ENCODE data around the gene ZNF555.

ZNF555 gene

DNA sequence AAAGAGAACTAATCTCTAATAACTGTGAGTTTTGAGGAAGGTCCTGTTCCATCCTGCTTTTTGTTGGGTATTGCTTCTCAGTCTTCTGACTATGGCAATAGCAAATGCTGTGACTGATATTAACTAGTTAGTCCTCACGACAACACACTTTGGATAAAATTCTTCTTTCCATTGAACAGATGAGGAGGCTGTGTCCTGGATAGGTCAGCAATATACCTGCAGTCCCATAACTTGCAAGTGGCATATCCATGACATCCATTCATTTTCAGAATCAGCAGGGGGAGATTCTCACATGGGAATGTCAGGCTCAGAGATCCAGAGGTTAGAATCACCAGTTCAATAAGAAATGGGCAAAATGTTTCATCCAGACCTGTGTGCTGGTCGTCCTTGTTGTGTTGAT, 14.3 kb upstream of the ZNF555 start:
- DNase-seq (ENCODE audit: insufficient read length, low spot score) (no peak), FAIRE-seq (no peak)
- no peak for TF ChIP-seq POLR2A (IDR thresholded peaks at IDR 0.05; ENCODE audit: low read depth, low read length)

DNA sequence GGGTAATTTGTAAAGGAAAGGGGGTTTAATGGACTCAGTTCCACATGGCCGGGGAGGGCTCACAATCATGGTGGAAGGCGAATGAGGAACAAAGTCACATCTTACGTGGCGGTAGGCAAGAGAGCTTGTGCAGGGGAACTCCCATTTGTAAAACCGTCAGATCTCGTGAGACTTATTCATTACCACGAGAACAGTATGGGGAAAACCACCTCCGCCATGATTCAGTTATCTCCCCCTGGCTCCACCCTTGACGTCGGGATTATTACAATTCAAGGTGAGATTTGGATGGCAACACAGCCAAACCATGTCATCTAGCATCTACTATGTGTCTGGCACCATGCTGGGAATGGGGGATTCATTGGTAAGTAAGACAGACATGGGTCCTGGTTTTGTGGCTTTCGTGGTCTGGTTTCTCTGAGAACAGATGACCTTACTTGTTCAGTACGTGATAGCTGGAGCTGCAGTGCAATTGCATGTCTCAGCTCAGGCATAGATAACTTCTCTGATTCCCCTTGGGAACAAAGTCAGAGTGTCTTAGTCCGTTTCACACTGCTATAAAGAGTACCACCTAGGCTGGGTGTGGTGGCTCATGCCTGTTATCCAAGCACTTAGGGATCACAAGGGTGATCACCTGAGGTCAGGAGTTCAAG, 13.3 kb upstream of the ZNF555 start:
- FAIRE-seq = no peak
- no peak for DNase-seq (ENCODE audit: insufficient read length, low spot score)

DNA sequence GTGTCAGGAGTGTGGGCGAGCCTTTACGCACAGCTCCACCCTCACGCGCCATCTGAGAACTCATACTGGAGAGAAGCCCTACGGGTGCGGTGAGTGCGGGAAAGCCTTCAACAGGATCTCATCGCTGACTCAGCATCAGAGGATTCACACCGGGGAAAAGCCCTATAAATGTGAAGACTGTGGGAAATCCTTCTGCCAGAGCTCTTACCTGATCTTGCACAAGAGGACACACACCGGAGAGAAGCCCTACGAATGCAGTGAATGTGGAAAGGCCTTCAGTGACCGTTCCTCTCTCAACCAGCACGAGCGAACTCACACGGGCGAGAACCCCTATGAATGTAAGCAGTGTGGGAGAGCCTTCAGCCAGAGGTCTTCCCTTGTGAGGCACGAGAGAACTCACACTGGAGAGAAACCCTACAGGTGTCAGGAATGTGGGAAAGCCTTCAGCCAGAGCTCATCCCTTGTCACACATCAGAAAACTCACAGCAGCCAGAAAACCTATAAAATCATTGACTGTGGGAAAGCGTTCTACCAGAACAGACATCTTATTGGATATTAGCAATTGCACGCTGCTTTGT, 6.9 kb upstream of the ZNF555 start:
- no peak for DNase-seq (ENCODE audit: insufficient read length, low spot score)
- no peak for TF ChIP-seq POLR2A (IDR thresholded peaks at IDR 0.05; ENCODE audit: low read depth, low read length)
- FAIRE-seq = no peak

More for the DNA sequence above, 13.3 kb upstream of the ZNF555 start:
- TF ChIP-seq POLR2A (IDR thresholded peaks at IDR 0.05; ENCODE audit: low read depth, low read length) = no peak

DNA sequence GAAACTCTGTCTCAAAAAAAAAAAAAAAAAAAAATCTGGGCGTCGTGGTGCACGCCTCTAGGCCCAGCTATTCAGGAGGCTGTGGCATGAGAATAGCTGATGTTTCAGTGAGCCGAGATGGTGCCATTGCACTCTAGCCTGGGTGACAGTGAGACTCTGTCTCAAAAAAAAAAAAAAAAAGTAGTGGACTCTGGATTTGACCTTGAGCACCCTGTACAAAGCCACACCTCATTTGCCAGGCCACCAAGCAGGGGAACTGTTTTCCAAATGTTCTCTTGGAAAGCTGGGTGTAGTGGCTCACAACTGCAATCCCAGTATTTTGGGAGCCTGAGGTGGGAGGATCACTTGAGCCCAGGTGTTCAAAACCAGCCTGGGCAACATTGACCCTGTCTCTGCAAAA, 3.8 kb upstream of the ZNF555 start:
- TF ChIP-seq POLR2A (IDR thresholded peaks at IDR 0.05; ENCODE audit: low read depth, low read length) = no peak
- DNase-seq (ENCODE audit: insufficient read length, low spot score) (no peak), FAIRE-seq (no peak)

DNA sequence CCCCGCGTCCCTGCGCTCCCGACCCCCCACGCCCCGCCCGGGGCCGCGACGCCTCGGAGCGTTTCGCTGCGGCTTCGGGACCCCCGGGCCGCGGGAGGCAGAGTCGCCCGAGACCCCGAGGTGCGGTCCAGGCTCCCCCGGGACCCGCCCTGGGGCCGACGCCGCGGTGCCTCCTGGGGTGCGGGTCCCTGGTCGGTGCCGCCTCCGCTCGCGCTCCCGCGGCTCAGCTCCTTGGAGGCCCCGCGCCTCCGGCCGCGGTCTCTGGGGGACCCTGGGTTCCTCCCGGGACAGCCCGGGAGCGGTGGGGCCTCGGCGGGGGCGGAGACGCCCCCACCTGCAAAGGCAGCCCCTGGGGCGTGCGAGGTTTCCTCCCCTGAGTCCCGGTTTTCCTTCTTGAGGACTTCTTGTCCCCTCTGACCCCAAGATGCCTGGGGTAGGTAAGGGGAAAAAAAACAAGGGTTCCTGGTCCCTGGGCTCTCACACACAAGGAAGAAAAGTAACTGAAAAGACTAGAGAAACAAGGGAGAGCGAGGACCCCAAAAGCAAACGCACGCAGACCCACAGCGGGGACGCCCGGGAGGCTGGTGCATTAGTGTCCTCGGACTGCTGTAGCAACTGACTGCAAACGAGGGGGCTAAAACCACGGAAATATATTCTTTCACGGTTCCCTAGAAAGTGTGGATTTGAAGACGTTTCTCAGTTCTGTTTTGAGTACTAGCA, 740 bp downstream of the ZNF555 start:
- TF ChIP-seq POLR2A (IDR thresholded peaks at IDR 0.05; ENCODE audit: low read depth, low read length) = no peak
- no peak for FAIRE-seq
- no peak for DNase-seq (ENCODE audit: insufficient read length, low spot score)

DNA sequence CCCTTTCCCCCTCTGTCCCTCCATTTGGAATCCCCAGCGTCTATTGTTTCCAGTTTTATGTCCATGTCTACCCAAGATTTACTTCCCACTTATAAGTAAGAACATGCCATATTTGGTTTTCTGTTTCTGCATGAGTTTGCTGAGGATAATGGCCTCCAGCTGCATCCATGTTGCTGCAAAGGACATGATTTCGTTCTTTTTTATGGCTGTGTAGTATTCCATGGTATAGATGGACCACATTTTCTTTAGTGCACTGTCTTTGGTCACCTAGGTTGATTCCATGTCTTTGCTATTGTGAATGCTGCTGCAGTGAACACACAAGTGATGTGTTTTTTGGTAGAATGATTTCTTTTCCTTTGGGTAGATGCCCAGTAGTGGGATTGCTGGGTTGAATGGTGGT, 3.8 kb downstream of the ZNF555 start:
- DNase-seq (ENCODE audit: insufficient read length, low spot score) (no peak), FAIRE-seq (no peak)
- TF ChIP-seq POLR2A (IDR thresholded peaks at IDR 0.05; ENCODE audit: low read depth, low read length) = no peak

DNA sequence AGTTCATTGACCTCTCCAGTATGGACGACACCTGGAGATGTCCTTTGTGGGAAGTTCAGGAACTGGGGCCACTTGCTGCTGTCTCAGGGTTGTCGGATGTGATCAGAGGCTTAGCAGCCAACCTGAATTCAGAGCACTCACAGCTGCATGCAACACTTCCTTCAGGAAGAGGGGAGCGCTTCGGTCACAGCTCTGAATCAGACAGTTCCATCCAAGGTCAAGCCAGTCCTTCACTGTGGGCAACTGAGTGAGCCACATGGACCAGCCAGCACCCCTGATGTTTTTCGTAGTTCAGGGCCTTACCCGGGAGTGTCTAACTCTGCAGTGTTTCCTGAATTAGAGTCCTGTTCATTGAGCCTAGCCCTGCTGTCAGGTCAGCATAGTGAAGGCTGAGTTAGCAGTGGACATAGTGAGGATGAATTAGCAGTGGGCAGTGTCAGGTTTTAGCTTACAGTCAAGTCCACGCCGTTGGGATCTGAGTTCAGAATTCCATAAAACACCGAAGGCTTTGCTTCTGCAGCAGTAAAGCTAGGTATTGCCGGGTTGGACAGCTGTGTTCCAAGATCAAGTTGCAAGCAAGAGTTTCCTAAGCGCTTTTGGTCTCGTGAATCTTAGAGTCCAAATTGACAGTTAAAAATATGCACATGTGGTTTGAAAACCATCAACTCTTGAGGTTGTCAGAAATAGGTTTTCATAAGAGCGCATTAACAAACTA, 5.1 kb downstream of the ZNF555 start:
- FAIRE-seq (no peak), DNase-seq (ENCODE audit: insufficient read length, low spot score) (no peak)
- no peak for TF ChIP-seq POLR2A (IDR thresholded peaks at IDR 0.05; ENCODE audit: low read depth, low read length)

DNA sequence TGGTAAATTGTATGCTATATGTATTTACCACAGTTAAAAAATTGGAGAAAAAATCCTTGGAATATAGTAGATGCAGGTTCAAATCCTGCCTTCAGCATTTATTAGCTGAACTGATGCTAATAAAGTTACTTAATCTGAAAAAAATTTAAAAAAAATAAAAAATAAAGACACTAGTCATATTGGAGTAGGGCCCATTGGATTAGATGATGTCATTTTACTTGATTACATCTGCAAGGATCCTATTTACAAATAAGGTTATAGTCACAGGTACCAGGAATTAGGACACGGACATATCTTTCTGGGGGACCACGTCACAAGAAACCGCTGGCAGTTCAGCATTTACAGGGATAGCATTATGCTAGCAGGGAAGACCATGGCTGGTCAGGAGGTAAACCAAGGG, 6.2 kb downstream of the ZNF555 start:
- TF ChIP-seq POLR2A (IDR thresholded peaks at IDR 0.05; ENCODE audit: low read depth, low read length) = no peak
- DNase-seq (ENCODE audit: insufficient read length, low spot score) (no peak), FAIRE-seq (no peak)

DNA sequence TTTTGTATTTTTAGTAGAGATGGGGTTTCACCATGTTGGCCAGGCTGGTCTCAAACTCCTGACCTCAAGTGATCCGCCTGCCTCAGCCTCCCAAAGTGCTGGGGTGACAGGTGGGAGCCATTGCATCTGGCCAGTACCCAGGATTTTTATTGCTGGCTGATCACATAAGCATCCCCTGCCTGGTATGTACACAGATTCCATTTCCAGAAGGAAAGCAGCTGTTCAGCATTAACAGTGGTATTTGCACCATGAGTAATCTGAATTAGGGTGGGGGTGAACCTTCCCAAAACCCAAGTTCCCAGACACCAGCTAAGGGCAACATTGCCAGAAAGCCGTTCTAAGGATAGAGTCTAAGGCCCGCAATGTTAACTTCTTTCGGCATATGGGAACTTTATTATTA, 7.3 kb downstream of the ZNF555 start:
- no peak for DNase-seq (ENCODE audit: insufficient read length, low spot score)
- no peak for FAIRE-seq
- TF ChIP-seq POLR2A (IDR thresholded peaks at IDR 0.05; ENCODE audit: low read depth, low read length) = no peak

DNA sequence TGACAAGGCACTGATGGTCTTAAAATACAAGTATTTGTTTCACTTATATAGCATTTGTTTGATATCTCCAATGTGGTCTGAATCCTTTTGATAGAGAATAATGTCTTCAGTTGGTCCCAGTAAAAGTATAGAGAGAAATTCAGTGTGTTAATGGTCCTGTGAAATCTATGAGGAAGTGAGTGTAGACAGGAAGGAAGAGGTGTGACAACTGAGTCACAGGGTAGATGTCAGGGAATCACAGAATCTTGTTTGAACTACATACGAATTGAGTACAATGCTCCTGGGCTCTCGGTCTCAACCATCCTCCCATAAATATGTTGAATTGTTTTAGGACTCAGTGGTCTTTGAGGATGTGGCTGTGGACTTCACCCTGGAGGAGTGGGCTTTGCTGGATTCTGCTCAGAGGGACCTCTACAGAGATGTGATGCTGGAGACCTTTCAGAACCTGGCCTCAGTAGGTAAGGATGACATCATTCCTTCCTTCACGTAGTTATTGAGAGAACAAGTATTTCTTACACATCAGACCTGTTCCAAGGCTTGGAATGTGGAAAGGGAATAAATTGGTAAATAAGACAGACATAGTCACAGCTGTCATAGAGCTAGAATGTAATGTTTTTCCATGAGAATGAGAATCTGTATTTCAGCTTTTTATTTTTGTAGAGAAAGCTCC, 9.1 kb downstream of the ZNF555 start:
- no peak for DNase-seq (ENCODE audit: insufficient read length, low spot score)
- no peak for TF ChIP-seq POLR2A (IDR thresholded peaks at IDR 0.05; ENCODE audit: low read depth, low read length)
- no peak for FAIRE-seq

DNA sequence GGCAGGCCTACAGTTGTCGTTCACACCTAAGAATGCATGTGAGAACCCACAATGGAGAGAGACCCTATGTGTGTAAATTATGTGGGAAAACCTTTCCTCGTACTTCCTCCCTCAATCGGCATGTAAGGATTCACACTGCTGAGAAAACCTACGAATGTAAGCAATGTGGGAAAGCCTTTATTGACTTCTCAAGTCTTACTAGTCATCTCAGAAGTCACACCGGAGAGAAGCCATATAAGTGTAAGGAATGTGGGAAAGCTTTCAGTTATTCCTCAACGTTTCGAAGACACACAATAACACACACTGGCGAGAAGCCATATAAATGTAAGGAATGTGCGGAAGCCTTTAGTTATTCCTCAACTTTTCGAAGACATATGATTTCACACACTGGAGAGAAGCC, 11.3 kb downstream of the ZNF555 start:
- no peak for TF ChIP-seq POLR2A (IDR thresholded peaks at IDR 0.05; ENCODE audit: low read depth, low read length)
- no peak for FAIRE-seq
- no peak for DNase-seq (ENCODE audit: insufficient read length, low spot score)

DNA sequence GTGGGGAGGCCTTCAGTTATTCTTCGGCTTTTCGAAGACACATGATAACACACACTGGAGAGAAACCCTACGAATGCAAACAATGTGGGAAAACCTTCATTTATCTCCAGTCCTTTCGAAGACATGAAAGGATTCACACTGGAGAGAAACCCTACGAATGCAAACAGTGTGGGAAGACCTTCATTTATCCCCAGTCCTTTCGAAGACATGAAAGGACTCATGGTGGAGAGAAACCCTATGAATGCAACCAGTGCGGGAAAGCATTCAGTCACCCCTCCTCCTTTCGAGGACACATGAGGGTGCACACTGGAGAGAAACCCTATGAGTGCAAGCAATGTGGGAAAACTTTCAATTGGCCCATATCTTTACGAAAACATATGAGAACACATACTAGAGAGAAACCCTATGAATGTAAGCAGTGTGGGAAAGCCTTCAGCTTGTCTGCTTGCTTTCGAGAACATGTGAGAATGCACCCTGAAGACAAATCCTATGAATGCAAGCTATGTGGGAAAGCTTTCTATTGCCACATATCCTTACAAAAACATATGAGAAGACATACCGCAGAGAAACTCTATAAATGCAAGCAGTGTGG, 11.8 kb downstream of the ZNF555 start:
- DNase-seq (ENCODE audit: insufficient read length, low spot score) (no peak), FAIRE-seq (no peak)
- no peak for TF ChIP-seq POLR2A (IDR thresholded peaks at IDR 0.05; ENCODE audit: low read depth, low read length)

DNA sequence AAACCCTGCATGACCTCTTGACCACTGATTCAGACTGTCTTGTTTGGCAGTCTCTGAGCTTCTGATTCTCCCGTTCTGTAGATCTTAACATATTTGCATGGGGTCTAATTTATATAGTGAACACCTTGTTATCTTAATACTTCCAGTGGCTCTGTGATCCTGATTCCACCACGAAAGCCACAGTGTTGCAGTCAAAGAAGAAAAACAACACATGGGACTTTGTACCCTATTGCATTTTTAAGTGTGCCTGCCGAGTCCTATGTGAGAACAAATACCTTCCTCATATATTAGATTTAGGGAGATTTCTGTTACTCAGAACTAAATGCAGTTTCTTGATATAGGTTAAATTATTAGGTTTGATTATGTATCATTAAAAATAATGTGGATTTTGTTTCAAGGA, 13.6 kb downstream of the ZNF555 start:
- no peak for DNase-seq (ENCODE audit: insufficient read length, low spot score)
- no peak for FAIRE-seq
- no peak for TF ChIP-seq POLR2A (IDR thresholded peaks at IDR 0.05; ENCODE audit: low read depth, low read length)
